Peyer's patch (tissue), 4 donors: ENCODE results near the gene TUBGCP2. TPM values are rescaled to one million over a fixed set of nuclear protein-coding genes. Genes with fewer than 3 reads are reported as not detected.

Experiments used
- DNase-seq, 3 donors: peaks; one replicate each; pipeline ENCODE4 v3.0.0-alpha.2; 2017 to 2019
- H3K27ac ChIP-seq, 4 donors: fragments of 200-600 bp; sonication (generic); one replicate each; pipeline ENCODE4 v1.5.1; 2016 to 2019
- H3K27me3 ChIP-seq, 2 donors: fragments of 200-600 bp; sonication (generic); one replicate each; pipeline ENCODE4 v1.5.1; 2019
- H3K36me3 ChIP-seq, 3 donors: fragments of 200-600 bp; sonication (generic); one replicate each; pipeline ENCODE4 v1.5.1; 2016 to 2019
- H3K4me1 ChIP-seq, 4 donors: fragments of 200-600 bp; sonication (generic); one replicate each; pipeline ENCODE4 v1.5.1; 2016 to 2019
- H3K4me3 ChIP-seq, 4 donors: fragments of 200-600 bp; sonication (generic); 1 replicate in 3 of 4; 2 replicates in 1 of 4; pipeline ENCODE4 v1.5.1; 2016 to 2019; ENCODE audit warnings: mild to moderate bottlenecking in 1 of 4
- H3K9me3 ChIP-seq, 4 donors: fragments of 200-600 bp; sonication (generic); one replicate each; pipeline ENCODE4 v1.5.1; 2016 to 2019; ENCODE audit warnings: mild to moderate bottlenecking in 1 of 4
- CTCF ChIP-seq, 6 experiments: fragments of 450-650 bp in 4 of 6; fragments of 200-600 bp in 2 of 6; sonication (generic) in 1 of 6; IDR thresholded peaks; one replicate each; pipeline ENCODE4 v1.5.1; 2017 to 2019; ENCODE audit warnings: antibody characterized with exemption in 6 of 6, mild to moderate bottlenecking in 3 of 6, moderate library complexity in 1 of 6
- POLR2A ChIP-seq, 2 donors: fragments of 450-650 bp; IDR thresholded peaks; one replicate each; pipeline ENCODE4 v1.5.1; 2017; ENCODE audit warnings: antibody characterized with exemption in 2 of 2, mild to moderate bottlenecking in 2 of 2, moderate library complexity in 2 of 2
- total RNA-seq, 4 donors: library from RNA; depleted of rRNA; stranded (reverse); fragments of >200 nt; gene quantifications; one replicate each; pipeline ENCODE4 v1.1.0, GENCODE V29; 2016

Gene TUBGCP2
- total RNA-seq, 4 donors from 2014 or later, result 40.1 to 85.0 (median 67.8) TPM

- H3K9me3 ChIP-seq, result no peaks in the 10 kb centered on the region
- no peak for DNase-seq
- H3K36me3 ChIP-seq, result peaks cover 0 to 89% (median 0%) of the 10 kb centered on the region in 3 donors
- no peaks in the 10 kb centered on the region for H3K4me1 ChIP-seq
- no peak overlapping the region for H3K4me3 ChIP-seq
- TF ChIP-seq CTCF (IDR thresholded peaks at IDR 0.05) (no peak), POLR2A (IDR thresholded peaks at IDR 0.05) (no peak)
- H3K27me3 ChIP-seq, result no peaks in the 10 kb centered on the region
- no peak overlapping the region for H3K27ac ChIP-seq
Measured at GRCh38 chr10:133287832-133288500, 20.7 kb downstream of the TUBGCP2 start.

- Histone ChIP-seq H3K27me3 (no peaks in the 10 kb centered on the region), H3K4me3 (no peak overlapping the region), H3K4me1 (no peaks in the 10 kb centered on the region), H3K27ac (no peak overlapping the region), H3K9me3 (no peaks in the 10 kb centered on the region), H3K36me3 (peaks cover 0 to 97% (median 0%) of the 10 kb centered on the region in 3 donors)
- DNase-seq, result no peak
- TF ChIP-seq POLR2A (IDR thresholded peaks at IDR 0.05) (no peak), CTCF (IDR thresholded peaks at IDR 0.05) (no peak)
Measured at GRCh38 chr10:133286366-133286765, 22.3 kb downstream of the TUBGCP2 start.

GRCh38 chr10:133285217-133285616, 23.5 kb downstream of the TUBGCP2 start:
- TF ChIP-seq POLR2A (IDR thresholded peaks at IDR 0.05) (no peak), CTCF (IDR thresholded peaks at IDR 0.05) (no peak)
- no peak overlapping the region for H3K27ac ChIP-seq
- no peaks in the 10 kb centered on the region for H3K4me1 ChIP-seq
- no peak overlapping the region for H3K4me3 ChIP-seq
- peaks cover 0 to 98% (median 0%) of the 10 kb centered on the region in 3 donors for H3K36me3 ChIP-seq
- H3K27me3 ChIP-seq, result no peaks in the 10 kb centered on the region
- DNase-seq, result no peak
- H3K9me3 ChIP-seq, result no peaks in the 10 kb centered on the region

GRCh38 chr10:133283931-133284330, 24.7 kb downstream of the TUBGCP2 start:
- no peak for TF ChIP-seq POLR2A (IDR thresholded peaks at IDR 0.05)
- no peak for TF ChIP-seq CTCF (IDR thresholded peaks at IDR 0.05)
- Histone ChIP-seq H3K36me3 (peaks cover 0 to 98% (median 0%) of the 10 kb centered on the region in 3 donors), H3K4me1 (peaks cover 0 to 9% (median 3%) of the 10 kb centered on the region in 4 donors), H3K27ac (no peak overlapping the region), H3K4me3 (no peak overlapping the region), H3K27me3 (no peaks in the 10 kb centered on the region), H3K9me3 (no peaks in the 10 kb centered on the region)
- no peak for DNase-seq

- Histone ChIP-seq H3K27ac (no peak overlapping the region), H3K27me3 (no peaks in the 10 kb centered on the region), H3K36me3 (peaks cover 0 to 88% (median 0%) of the 10 kb centered on the region in 3 donors), H3K4me3 (no peak overlapping the region), H3K4me1 (peaks cover 0 to 17% (median 8%) of the 10 kb centered on the region in 4 donors), H3K9me3 (no peaks in the 10 kb centered on the region)
- TF ChIP-seq POLR2A (IDR thresholded peaks at IDR 0.05), result no peak
- TF ChIP-seq CTCF (IDR thresholded peaks at IDR 0.05), result no peak
- no peak for DNase-seq
Measured at GRCh38 chr10:133282846-133283390, 25.8 kb downstream of the TUBGCP2 start.
